ENCODE measurements around the gene VPS11. TPM values are rescaled to one million over a fixed set of nuclear protein-coding genes. Genes with fewer than 3 reads are reported as not detected.
A peak's percentile ranks its signal among the peaks of the same experiment; 100 is the strongest.
"Not testable (repeated sequence)": the region's sequence is repeated elsewhere in the genome, so short reads cannot be mapped to it uniquely, and the experiment has no call there.

Gene VPS11
- total RNA-seq, 1 donor: 55.2 TPM

DNA sequence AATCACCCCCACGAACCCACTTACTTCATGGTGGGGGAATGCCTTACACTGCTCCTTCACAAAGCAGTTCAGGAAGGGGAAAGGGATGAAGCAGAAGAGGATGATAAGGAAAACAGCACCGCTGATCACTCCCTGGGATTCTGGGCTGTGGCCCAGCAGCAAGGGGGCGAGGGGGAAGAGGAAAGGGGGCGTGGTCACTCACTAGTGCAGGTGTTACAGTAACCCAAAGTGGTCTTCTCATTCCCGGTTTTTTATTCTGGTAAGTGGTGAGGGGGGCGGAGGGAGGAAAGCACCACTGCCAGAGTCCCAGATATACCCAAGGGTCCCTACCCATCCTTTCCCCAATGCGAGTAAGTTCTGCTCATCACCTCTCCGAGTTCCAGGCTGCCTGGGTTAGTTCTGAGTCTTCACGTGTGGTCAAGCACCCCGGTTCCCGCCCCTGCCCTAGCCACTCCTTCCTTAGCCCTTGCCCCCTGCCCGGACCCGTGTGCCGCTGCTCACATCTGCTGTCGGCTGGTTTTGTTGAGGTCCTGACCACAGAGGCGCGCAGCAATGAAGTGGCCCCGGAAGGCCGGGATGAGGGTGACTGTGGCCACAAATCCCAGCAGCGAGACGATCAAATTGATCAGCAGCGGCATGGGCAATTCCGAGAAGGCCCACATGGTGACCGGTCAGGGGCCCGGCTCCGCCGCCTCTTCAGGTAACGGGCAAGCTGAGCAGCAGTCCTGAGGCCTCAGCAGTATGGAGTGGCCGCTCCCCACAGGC, 33.6 kb downstream of the VPS11 start:
- DNase-seq (ENCODE audit: low read depth in 2 of 3, low spot score in 2 of 3): no peak

DNA sequence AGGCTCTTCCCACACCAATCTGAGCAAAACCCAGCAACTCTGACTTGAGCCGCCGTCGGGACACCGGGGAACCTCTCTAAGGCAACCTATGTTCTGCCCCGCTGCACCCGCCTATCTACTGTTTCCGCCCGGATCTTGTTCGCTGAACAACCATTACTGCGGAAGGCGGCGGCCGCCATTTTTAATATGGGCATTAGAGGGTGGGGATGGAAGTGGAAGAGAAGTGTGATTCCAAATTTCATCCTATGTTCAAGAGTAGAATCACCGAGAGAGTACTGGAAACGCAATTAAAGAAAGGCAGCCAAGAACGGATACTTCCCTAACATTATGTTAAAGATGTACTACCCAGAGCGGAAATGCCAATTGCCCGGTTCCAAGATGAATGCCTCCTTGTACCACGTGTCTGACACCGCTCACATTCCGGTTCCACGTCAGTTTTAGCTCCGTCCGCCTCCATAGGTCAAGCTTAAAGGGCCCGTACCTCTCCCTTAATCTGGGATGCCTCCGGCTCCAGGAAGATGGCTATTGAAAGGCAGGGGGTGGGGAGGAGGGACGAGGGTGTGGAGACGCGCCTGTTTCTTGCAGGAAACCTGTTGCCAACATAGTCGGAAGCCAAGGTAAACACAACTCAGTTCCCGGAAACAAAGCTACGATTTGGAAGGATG, 34.3 kb downstream of the VPS11 start, which contains the start of gene DPAGT1:
Gene DPAGT1, minus strand, starts transcription at position 95 of the 665 bp plus-strand sequence. CDS start 198 bp downstream, outside the sequence.
- DNase-seq (ENCODE audit: low read depth in 2 of 3, low spot score in 2 of 3): peak; percentile 75 to 91 (median 88)

DNA sequence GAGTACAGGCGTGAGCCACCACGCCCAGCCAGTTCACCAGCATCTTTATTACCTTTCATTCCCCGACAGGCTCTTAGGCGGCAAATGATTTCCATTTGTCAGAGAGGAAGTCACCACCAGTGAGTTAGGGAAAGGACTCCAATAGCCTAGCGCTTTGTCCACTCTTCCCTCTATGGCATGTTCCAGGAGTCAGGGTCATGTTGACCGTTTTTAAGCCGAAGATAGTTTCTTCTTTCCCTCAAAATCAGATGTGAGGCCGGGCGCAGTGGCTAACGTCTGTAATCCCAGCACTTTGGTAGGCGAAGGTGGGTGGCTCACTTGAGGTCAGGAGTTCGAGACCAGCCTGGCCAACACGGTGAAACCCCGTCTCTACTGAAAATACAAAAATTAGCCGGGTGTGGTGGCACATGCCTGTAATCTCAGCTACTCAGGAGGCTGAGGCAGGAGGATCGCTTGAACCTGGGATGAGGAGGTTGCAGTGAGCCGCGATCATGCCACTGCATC, 35.6 kb downstream of the VPS11 start:
- not testable (repeated sequence) for DNase-seq (ENCODE audit: low read depth in 2 of 3, low spot score in 2 of 3)

DNA sequence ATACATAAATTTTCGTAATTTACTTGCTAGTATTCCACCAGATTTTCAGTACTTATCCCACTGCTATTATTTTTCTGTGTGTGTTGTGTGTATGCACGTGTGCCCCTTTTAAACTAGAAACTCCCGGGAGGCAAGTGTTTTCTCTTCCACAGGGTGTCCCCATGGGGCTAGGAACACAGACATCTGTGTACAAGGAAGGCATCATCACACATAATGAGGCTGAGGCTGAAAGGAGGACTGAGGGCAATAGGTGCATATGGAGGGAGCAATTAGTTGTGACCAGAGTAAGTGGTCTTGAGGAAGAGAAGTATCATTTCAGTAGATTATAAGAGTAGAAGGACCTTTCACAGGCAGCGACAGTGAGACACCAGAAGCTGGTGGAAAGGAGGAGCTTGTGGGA, 36.2 kb downstream of the VPS11 start:
- DNase-seq (ENCODE audit: low read depth in 2 of 3, low spot score in 2 of 3): no peak

DNA sequence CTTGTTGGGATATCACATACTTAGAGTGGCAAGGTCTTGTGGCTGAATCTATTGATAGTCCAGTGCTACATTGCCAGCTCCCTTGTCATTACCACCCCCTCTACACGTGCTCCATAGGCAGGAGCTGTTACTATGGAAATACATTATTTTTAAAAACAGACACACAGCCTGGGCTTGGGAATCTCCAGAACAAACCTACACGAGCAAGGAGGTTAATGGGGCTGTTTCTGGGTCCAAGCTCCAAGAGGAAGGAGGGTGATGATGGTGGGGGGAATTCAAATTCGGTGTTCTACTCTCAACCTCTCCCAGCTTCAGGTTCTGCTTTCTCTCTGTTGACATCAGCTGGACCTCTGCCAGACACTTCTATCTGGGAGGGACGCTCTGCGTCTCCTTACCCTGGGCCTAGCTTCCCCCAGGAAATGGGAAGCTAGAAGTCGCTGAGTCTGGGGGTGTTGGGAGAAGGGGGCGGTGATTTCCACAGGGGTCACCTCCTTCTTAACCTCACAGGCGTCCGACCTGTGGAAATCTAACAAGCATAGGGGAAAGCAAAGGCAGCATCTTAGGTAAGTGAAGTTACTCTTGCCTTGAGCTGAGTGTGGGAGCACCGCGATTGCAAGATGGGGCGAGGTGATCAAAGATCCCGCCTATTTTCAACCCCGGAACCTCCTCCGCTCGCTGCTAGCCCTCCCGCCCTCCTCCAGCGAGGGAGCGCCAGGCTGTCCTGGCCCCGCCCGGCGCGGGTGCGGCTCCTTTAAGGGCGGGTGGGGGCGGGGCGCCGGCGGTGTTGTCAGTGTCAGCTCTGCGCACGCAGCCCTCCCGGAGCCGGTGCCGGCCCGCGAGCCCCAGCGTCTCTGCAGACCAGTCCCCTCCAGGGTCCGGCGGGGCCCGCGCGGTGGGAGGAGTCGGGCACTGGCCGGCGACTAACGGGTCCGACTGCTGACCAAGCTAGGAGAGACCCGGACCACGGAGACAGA, 39.2 kb downstream of the VPS11 start, which contains the start of gene C2CD2L:
Gene C2CD2L, plus strand, starts transcription at position 781 of the 974 bp plus-strand sequence. CDS start 398 bp downstream, outside the sequence.
- peak; percentile 75 to 85 (median 82) for DNase-seq (ENCODE audit: low read depth in 2 of 3, low spot score in 2 of 3)

DNA sequence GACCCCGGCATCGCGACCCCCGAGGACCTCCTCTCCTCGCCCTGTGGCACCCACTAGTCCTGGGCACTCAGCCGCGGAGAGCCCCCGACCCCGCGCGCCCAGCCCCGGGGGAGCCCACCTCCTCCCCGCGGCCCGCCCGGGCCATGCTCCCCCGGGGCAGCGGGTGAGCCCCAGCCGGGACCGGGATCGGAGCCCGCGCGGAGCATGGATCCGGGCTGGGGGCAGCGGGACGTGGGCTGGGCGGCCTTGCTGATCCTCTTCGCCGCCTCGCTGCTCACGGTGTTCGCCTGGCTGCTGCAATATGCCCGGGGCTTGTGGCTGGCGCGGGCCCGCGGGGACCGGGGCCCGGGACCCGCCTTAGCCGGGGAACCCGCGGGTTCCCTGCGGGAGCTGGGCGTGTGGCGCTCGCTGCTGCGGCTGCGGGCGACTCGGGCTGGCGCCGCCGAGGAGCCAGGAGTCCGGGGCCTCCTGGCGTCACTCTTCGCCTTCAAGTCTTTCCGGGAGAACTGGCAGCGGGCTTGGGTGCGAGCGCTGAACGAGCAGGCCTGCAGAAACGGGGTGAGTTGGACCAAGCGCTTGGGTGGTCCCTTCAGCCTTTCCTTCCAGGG, 40.0 kb downstream of the VPS11 start:
- no peak for DNase-seq (ENCODE audit: low read depth in 2 of 3, low spot score in 2 of 3)

DNA sequence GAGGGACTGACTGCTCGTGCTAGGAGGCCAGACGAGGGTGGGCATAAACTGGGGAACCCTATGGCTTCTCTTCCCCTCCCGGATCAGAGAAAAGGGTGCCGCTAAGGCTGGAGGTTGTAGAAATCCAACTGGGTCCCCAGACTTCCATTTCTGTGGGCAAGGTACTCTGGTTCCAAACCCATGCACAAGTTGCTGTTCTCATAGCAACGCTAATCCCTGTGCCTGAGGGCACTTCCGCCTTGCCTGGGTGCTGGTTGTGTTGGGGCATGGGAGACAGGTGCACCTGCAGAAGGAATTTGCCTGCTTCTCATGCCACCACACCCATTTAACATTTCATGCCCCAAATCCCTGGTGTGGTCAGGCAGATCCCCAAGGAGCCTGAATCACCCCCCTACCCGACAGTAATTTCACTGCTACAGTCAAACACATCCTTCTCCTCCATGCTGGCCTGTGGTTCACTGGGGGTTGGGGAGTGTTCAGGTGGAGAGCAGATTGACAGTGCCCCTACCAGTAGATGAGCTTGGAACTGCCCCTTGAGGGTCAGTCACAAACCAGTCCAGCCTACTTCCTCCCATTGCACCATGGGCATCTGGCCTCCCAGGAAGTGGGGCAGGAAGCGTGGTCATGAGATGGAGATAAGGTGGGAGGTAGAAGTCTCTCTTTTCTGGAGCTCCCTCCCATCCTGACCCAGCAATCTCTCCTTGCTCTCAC, 40.7 kb downstream of the VPS11 start:
- no peak for DNase-seq (ENCODE audit: low read depth in 2 of 3, low spot score in 2 of 3)

DNA sequence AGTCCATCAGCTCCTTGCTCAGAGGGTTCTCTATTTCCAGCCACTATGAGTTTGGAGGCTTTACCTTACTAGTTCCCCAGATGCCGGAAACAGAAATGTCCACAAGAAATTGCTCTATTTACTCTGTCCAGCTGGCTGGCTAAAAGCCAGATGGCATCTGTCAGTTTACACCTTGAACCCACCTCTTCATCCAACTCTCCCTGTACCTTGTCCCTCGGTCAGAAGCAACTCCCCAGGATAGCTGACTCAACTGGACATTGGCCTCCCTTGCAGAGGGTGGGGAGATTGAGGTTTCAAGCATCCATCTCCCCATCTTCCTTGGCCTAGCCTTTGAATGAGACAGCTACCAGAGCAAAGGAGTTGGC, 41.2 kb downstream of the VPS11 start:
- no peak for DNase-seq (ENCODE audit: low read depth in 2 of 3, low spot score in 2 of 3)

DNA sequence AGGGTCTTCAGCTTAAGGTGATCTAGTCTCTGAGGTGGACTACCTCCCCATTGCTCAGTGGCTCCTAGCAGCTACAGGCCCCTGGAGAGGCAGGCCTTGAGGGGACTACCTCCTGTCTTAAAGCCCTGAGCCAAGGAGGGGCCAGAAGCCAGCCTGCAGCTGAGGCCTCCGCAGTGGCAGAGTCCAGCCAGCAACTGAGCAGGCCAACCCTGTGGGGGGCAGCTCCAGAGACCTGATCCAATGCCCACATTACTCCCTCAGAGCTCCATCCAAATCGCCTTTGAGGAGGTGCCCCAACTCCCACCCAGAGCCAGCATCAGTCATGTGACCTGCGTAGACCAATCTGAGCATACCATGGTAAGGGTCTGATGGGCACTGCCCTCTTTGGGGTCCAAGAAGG, 42.2 kb downstream of the VPS11 start:
- DNase-seq (ENCODE audit: low read depth in 2 of 3, low spot score in 2 of 3): no peak

DNA sequence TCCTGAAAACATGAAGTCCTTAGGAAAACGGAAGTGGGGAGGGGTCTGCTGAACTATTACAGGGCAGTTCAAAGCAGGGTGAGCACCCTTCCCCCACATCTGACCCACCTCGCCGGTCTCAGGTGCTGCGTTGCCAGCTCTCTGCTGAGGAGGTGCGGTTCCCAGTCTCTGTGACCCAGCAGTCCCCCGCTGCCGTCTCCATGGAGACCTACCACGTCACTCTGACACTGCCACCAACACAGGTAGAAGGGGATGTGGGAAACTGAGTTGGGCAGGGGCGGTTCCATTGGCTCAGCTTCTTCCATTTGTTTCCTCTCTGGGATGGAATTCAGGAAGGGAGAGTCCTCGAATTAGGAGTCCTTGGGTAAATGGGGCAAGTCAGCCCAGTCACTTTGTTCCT, 42.8 kb downstream of the VPS11 start:
- no peak for DNase-seq (ENCODE audit: low read depth in 2 of 3, low spot score in 2 of 3)

DNA sequence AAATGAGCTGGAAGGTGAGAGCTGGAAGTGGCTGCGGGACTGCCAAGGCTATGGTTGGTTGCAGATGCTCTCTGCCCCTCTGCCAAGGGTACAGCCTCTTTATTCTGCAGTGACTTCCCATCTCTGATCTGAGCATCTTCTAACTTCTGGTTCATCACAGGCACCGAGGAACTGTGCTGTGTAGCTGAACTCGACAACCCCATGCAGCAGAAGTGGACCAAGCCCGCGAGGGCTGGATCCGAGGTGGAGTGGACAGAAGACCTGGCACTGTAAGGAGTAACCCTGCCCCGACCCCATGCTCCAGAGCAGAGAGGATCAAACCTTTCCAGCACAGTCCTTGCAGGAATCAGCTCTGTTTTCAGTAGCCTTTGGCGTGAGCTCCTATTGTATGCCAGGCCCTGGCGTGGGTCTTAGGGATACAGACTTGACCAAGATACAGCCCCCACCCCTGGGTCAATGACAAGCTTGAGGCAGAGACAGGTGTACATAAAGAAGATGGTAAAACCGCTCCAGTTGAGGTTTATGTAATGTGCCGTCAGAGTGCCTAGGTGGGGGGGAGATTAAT, 43.8 kb downstream of the VPS11 start:
- DNase-seq (ENCODE audit: low read depth in 2 of 3, low spot score in 2 of 3): no peak

DNA sequence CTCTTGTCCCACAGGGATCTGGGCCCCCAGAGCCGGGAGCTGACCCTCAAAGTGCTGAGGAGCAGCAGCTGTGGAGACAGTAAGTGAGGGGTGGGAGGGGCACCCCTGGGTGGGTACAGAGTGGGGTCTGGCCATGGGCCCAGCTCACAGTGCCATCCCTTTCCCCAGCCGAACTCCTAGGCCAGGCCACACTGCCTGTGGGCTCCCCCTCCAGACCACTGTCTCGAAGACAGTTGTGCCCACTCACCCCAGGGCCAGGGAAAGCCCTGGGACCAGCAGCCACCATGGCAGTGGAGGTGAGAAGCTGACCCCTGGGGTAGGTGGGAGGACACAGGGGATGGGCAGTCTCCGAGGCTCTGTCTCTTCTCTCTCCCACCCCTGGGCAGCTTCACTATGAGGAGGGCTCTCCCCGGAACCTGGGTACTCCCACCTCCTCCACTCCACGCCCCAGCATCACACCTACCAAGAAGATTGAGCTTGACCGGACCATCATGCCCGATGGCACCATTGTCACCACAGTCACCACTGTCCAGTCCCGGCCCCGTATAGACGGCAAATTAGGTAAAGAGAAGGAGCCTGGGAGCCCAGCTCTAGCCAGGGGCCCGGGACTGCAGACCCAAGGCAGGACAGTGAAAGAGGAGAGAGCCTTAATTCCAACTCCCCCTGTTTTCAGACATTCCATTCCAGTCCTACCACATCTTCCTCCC, 44.8 kb downstream of the VPS11 start:
- no peak for DNase-seq (ENCODE audit: low read depth in 2 of 3, low spot score in 2 of 3)

DNA sequence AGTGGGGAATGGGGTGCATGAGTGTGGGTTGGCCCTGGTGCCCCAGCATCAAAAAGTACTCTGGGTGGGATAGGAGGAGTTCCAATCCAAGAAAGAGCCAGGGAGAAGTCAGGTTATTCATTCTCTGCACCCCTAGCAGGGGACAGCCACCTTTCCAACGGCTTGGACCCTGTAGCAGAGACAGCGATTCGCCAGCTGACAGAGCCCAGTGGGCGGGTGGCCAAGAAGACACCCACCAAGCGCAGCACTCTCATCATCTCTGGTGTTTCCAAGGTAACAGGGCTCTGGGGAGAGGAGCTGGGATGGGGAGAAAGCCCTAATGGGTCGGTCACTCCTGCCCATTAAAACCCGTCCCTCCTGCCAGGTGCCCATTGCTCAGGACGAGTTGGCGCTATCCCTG, 46.1 kb downstream of the VPS11 start:
- DNase-seq (ENCODE audit: low read depth in 2 of 3, low spot score in 2 of 3): no peak

DNA sequence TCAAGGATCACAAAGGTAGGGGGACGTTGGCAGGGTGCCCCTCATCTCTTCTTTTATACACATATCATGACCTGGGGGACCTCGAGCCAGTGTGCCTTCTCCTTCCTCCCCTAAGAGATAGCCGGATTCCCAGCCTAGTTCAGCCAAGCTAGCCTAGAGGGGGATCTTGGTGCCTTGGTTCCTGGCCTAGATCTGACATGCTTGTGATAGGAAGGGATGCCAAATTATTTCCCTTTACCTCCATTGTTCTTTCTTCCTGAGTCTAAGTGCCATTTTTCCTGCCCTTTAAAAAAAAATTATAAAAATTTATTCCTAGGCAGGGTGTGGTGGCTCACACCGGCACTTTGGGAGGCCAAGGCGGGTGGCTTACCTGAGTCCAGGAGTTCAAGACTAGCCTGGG, 46.7 kb downstream of the VPS11 start:
- no peak for DNase-seq (ENCODE audit: low read depth in 2 of 3, low spot score in 2 of 3)

DNA sequence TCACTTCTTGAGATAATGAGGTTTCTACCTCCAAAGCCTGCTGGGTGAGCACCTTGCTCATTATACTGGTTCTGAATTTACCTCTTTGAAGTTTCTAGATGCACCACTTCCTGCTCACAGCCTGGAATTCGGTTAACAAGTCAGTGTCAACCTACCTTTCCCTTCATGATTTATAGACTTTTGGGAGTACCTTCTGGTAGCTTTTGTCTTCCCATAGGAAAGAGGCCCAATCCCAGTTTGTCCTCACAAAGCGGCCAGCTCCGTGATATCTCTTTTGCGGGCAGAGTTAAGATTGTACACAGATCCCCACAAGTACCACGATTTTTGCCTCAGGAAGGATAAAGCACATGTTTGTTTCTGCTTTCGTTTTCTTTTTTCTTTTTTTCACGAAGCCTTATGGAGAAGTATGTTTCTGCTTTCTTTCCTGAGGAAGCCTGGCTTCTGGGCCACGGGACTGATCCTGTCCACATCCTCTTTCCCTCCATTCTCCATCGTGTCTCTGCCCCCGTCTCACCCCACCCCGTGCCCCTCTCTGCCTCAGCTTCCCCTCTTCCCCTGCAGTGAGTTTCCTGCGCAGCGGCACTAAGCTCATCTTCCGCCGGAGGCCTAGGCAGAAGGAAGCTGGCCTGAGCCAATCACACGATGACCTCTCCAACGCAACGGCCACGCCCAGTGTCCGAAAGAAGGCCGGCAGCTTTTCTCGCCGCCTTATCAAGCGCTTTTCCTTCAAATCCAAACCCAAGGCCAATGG, 48.0 kb downstream of the VPS11 start:
- no peak for DNase-seq (ENCODE audit: low read depth in 2 of 3, low spot score in 2 of 3)

DNA sequence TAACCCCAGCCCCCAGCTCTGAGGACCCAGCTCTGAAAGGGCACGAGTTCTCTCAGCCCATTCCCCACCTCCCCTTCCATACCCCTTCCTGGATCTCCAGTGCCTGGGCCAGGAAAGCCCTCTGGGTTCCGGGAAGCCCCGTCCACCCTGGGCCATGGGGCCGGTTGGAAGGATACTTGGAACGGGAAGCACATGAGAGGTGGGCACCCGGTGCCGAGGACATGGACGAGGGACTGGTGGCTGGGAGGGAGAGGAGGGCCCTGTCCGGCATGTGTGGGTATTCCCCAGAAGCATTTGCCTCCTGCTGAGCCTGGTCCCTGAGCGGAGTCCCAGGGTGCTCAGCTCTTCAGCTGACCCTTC, 48.6 kb downstream of the VPS11 start:
- DNase-seq (ENCODE audit: low read depth in 2 of 3, low spot score in 2 of 3): no peak

DNA sequence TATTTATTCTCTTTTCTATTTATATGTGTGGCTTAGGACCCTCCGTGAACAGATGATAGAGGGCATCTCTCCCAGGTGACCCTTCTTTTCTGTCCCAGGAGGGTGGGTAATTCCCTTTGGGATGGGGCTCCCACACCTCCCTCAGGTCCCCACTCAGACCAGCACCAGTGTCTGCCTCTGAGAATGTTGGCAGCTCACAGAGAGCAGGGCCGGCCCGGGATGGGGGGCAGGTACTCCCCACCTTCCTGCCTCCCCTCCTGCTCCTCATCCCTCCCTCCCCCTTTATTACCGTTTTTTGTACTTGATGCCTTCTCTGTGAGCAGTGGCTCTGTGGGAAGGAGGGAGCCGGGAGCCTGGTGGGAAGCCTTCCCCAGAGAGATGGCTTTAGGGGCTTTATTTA, 49.0 kb downstream of the VPS11 start:
- no peak for DNase-seq (ENCODE audit: low read depth in 2 of 3, low spot score in 2 of 3)

DNA sequence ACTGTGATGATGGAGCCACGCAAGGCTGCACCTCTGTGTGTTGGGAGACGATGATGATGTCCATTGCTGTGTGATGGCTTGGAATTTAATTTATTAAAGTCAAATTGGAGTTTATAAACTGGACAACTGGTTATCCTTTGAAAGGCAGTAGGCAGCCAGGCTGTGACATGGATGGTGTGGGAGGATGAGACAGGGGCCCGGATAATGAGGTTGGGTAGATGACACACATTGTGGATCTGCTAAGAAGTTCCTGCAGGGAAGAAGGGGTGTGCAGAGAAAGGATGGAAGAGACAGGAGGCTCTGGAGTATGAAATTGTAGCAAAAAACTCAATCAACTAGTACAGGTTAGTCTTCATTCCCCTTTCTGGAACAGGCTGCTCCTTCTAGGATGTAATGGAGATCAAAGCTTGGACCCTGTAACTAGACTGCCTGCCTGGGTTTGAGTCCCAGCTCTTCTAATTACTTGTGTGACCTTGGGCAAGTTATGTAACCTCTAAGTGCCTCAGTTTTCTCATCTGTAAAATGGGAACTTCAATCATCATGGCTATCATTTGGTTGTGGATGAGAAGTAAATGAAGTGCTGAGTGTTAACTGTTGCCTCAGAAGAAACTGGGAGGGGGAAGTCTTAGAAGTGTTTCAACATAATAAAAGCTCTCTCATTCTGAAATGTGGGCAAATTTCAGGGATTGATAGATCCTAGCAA, 49.5 kb downstream of the VPS11 start:
- DNase-seq (ENCODE audit: low read depth in 2 of 3, low spot score in 2 of 3): no peak
